NCI-H446 (cell line): Measurements from ENCODE around the gene GABRG3.

Source experiments
- DNase-seq, 2 experiments: peaks; one replicate each; lab custom pipeline; 2025; lab: John Stamatoyannopoulos, UW

Gene GABRG3

DNA sequence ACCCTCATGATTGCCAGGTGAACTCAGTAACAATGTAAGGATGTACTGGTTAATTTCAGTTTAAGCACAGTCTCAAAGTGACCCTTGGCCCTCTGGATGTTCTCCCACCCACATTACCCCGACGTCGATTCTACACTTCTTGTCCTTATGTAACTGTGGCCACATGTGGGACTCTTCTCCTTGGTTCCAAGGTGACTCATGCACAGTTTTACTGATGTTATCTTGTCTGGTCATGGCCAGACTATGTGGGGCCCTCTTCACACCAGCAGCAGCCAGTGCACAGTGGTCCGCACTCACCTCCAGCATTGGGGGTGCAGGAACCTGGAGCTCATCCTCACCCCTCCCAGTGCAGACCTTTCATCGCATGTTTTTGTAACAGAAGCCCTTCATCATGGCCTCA is 608.8 kb downstream of the GABRG3 start:
- DNase-seq, result no peak

DNA sequence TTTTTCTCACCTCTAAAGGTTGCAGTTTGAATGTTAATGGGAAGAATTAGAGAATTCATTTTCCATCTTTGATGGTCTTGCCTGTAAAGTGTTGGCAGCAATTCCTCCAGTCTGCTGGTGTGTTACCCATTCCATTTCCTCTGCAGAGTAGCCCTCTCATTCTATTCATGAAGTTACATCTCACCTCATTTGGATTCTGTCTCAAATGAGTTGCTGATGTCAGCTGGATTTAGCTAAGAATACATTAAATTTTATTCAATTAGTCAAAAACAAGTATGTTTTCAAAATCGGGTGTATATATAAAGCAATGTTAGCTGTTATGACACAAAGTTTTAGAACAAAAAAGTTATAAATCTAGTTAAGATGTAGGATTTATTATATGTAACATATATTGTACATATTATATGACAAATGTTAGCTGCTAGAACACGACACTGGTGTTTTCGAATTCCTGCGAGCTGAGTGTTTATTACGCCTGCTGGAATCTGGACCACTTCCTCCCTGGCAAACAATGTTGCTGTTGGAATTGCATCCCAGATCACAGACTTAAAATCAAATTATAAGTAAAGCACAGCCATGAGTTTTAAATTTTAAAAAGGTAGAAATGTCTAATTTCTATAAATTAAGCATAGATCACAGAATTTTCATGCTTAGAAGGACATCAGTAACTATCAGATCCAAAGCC is 611.9 kb downstream of the GABRG3 start:
- no peak for DNase-seq

DNA sequence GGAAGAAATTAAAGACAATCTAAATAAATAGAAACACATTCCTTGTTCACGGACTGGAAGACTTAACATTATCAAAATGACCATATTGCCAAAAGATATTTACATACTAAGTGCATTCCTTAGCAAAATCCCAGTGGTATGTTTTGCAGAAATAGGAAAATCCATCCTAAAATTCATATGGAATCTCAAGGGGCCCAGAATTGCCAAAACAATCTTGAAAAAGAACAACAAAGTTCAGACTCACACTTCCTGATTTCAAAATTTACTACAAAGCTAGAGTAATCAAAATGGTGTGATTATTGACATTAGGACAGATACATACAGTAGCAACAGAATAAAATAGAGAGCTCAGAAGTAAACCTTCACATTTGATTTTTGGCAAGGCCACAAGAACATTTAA is 612.7 kb downstream of the GABRG3 start:
- DNase-seq, result no peak

DNA sequence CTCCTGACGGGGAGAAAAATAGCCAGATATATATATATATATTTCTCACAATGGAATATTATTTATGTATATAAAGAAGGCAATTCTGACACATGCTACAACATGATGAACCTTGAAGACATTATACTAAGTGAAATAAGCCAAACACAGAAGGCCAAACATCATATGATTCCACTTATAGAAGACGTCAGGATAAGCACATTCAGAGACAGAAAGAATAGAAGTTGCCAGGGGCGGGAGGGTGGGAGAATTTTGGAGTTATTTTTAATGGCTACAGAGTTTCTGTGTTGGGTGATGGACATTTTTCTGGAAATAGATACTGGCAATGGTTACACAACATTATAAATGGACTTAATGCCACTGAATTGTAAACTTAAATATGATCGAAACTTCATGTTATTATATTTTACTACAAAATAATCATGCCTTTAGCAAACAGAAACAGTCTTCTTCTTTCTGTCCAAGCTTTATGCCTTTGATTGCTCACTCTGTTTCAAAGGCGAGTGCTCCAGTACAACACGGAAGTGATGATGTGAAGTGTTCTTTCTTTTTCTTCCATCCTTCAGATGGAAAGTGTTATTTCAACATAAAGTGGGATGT is 614.2 kb downstream of the GABRG3 start:
- no peak for DNase-seq

DNA sequence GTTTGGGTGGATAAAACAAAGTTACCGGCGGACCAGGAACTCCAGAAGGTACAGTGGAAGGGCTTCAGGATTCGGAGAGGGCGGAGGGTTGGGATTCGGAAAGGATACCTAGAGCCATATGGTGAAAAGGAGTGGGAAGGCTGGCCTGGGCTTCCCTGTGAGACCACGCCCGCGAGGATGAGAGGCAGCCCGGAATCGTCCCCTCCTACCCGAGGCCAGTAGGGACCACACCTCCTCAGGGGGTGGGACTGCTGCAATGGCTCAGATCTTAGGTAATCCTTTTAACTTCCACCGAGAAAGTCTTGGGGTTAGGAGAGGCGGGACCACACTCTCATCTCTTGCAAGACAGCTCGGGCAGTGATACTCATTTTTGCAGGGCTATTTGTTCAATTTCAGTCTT is 616.8 kb downstream of the GABRG3 start:
- no peak for DNase-seq

DNA sequence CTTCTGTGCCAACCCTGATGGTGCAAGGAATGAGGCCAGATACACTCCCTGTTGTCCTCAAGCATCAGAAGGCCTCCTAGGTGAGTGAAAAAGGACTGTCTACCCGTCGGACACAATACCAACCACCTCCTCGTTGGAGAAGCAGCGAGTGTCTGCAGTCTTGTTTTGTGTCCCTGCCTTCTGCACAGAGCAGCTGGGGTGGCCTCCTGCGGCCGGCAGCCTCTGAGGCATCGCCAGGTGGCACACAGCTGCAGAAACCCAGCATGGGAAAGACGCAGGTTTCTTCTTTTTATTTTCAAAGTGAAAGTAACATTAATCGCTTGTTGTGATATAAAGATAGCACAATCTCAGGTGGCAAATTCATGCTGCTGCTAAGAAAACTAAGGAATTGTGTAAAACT is 618.3 kb downstream of the GABRG3 start:
- DNase-seq, result no peak

DNA sequence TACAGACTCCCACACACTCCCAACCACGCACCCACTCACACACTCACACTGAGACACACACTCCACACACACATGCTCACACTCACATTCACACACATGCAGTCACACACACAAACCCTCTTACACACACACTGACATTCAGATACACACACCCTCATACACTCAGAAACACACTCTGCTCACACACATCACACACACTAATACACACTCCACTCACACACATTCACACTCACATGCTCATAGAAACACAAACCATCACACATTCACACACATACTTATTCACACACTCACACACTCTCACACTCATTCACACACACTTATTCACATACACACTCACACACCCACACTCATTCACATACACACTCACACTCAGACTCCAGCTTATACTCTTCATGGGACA is 618.8 kb downstream of the GABRG3 start:
- DNase-seq, result no peak
